Breast epithelium (tissue), 3 donors: ENCODE results near the gene ABHD4.

Source experiments
- CTCF ChIP-seq, 3 donors: fragments of 450-650 bp; IDR thresholded peaks; one replicate each; pipeline ENCODE4 v1.5.1; 2016 to 2017; ENCODE audit warnings: antibody characterized with exemption in 3 of 3, mild to moderate bottlenecking in 3 of 3, moderate library complexity in 3 of 3
- POLR2A ChIP-seq: fragments of 450-650 bp; IDR thresholded peaks from one replicate; pipeline ENCODE4 v1.6.1; 2016; ENCODE audit warnings: antibody characterized with exemption, mild to moderate bottlenecking, moderate library complexity
- POLR2AphosphoS5 ChIP-seq, 3 donors: sonication (generic); formaldehyde crosslinking; IDR thresholded peaks; one replicate each; pipeline ENCODE4 v1.6.1; 2017; ENCODE audit warnings: antibody characterized with exemption in 3 of 3

- TF ChIP-seq CTCF (IDR thresholded peaks at IDR 0.05) (no peak), POLR2A (no peak), POLR2AphosphoS5 (IDR thresholded peaks at IDR 0.05) (no peak)
These were observed 29.6 kb downstream of the ABHD4 start for GRCh38 chr14:22627506-22628263.
